ENCODE measurements around the gene ECE1. TPM values are rescaled to one million over a fixed set of nuclear protein-coding genes. Genes with fewer than 3 reads are reported as not detected.
A peak's percentile ranks its signal among the peaks of the same experiment; 100 is the strongest.

Gene ECE1
- total and polyA plus RNA-seq, 2 donors = 17.8 to 34.2 TPM

GRCh38 chr1:21255943-21256320 is 34.3 kb downstream of the ECE1 start:
- Histone ChIP-seq H3K4me3 (ENCODE audit: low read length in 2 of 2) (no peak overlapping the region), H3K27me3 (ENCODE audit: control insufficient read depth in 2 of 2, insufficient read depth in 1 of 2, low read length in 1 of 2) (no peaks in the 10 kb centered on the region), H3K4me1 (ENCODE audit: control insufficient read depth in 2 of 2, insufficient read depth in 2 of 2, low read length in 2 of 2) (peaks cover 0 to 10% of the 10 kb centered on the region in 2 donors), H3K27ac (ENCODE audit: low read depth in 1 of 2, low read length in 1 of 2) (no peak overlapping the region), H3K9me3 (ENCODE audit: control insufficient read depth in 2 of 2, insufficient read depth in 1 of 2, low read length in 1 of 2) (no peaks in the 10 kb centered on the region), H3K36me3 (ENCODE audit: control insufficient read depth in 2 of 2, insufficient read depth in 2 of 2, low read length in 1 of 2) (peaks cover 15 to 35% of the 10 kb centered on the region in 2 donors)
- whole genome bisulfite sequencing = 97% methylated on average over 14 of the region's 14 CpGs
- no peak for DNase-seq (ENCODE audit: low read depth in 6 of 9, low spot score in 9 of 9)

- Histone ChIP-seq H3K27ac (ENCODE audit: low read depth in 1 of 2, low read length in 1 of 2) (no peak overlapping the region), H3K4me1 (ENCODE audit: control insufficient read depth in 2 of 2, insufficient read depth in 2 of 2, low read length in 2 of 2) (peaks cover 0 to 10% of the 10 kb centered on the region in 2 donors), H3K4me3 (ENCODE audit: low read length in 2 of 2) (no peak overlapping the region), H3K36me3 (ENCODE audit: control insufficient read depth in 2 of 2, insufficient read depth in 2 of 2, low read length in 1 of 2) (peaks cover 17 to 33% of the 10 kb centered on the region in 2 donors), H3K27me3 (ENCODE audit: control insufficient read depth in 2 of 2, insufficient read depth in 1 of 2, low read length in 1 of 2) (no peaks in the 10 kb centered on the region), H3K9me3 (ENCODE audit: control insufficient read depth in 2 of 2, insufficient read depth in 1 of 2, low read length in 1 of 2) (no peaks in the 10 kb centered on the region)
- peak; percentile 42 to 87 (median 66) for DNase-seq (ENCODE audit: low read depth in 6 of 9, low spot score in 9 of 9)
- WGBS = 64% methylated on average over 11 of the region's 11 CpGs
These were observed 34.9 kb downstream of the ECE1 start for GRCh38 chr1:21255284-21255942.

- no peaks in the 10 kb centered on the region for H3K9me3 ChIP-seq (ENCODE audit: control insufficient read depth in 2 of 2, insufficient read depth in 1 of 2, low read length in 1 of 2)
- H3K4me3 ChIP-seq (ENCODE audit: low read length in 2 of 2) = no peak overlapping the region
- no peak for DNase-seq (ENCODE audit: low read depth in 6 of 9, low spot score in 9 of 9)
- 81% methylated on average over 8 of the region's 8 CpGs for WGBS
- H3K27me3 ChIP-seq (ENCODE audit: control insufficient read depth in 2 of 2, insufficient read depth in 1 of 2, low read length in 1 of 2) = no peaks in the 10 kb centered on the region
- no peak overlapping the region for H3K27ac ChIP-seq (ENCODE audit: low read depth in 1 of 2, low read length in 1 of 2)
- H3K36me3 ChIP-seq (ENCODE audit: control insufficient read depth in 2 of 2, insufficient read depth in 2 of 2, low read length in 1 of 2) = peaks cover 14 to 33% of the 10 kb centered on the region in 2 donors
- peaks cover 0 to 10% of the 10 kb centered on the region in 2 donors for H3K4me1 ChIP-seq (ENCODE audit: control insufficient read depth in 2 of 2, insufficient read depth in 2 of 2, low read length in 2 of 2)
These were observed 35.8 kb downstream of the ECE1 start for GRCh38 chr1:21254335-21254951.

GRCh38 chr1:21251773-21252471 is 38.3 kb downstream of the ECE1 start:
- Histone ChIP-seq H3K4me1 (ENCODE audit: control insufficient read depth in 2 of 2, insufficient read depth in 2 of 2, low read length in 2 of 2) (no peaks in the 10 kb centered on the region), H3K27me3 (ENCODE audit: control insufficient read depth in 2 of 2, insufficient read depth in 1 of 2, low read length in 1 of 2) (no peaks in the 10 kb centered on the region), H3K4me3 (ENCODE audit: low read length in 2 of 2) (no peak overlapping the region), H3K27ac (ENCODE audit: low read depth in 1 of 2, low read length in 1 of 2) (no peak overlapping the region), H3K9me3 (ENCODE audit: control insufficient read depth in 2 of 2, insufficient read depth in 1 of 2, low read length in 1 of 2) (no peaks in the 10 kb centered on the region), H3K36me3 (ENCODE audit: control insufficient read depth in 2 of 2, insufficient read depth in 2 of 2, low read length in 1 of 2) (peaks cover 14 to 28% of the 10 kb centered on the region in 2 donors)
- DNase-seq (ENCODE audit: low read depth in 6 of 9, low spot score in 9 of 9) = no peak
- 91% methylated on average over 4 of the region's 4 CpGs for WGBS

- 97% methylated on average over 9 of the region's 9 CpGs for WGBS
- peaks cover 18 to 27% of the 10 kb centered on the region in 2 donors for H3K36me3 ChIP-seq (ENCODE audit: control insufficient read depth in 2 of 2, insufficient read depth in 2 of 2, low read length in 1 of 2)
- no peak for DNase-seq (ENCODE audit: low read depth in 6 of 9, low spot score in 9 of 9)
- no peaks in the 10 kb centered on the region for H3K4me1 ChIP-seq (ENCODE audit: control insufficient read depth in 2 of 2, insufficient read depth in 2 of 2, low read length in 2 of 2)
- no peaks in the 10 kb centered on the region for H3K9me3 ChIP-seq (ENCODE audit: control insufficient read depth in 2 of 2, insufficient read depth in 1 of 2, low read length in 1 of 2)
- H3K4me3 ChIP-seq (ENCODE audit: low read length in 2 of 2) = no peak overlapping the region
- no peak overlapping the region for H3K27ac ChIP-seq (ENCODE audit: low read depth in 1 of 2, low read length in 1 of 2)
- H3K27me3 ChIP-seq (ENCODE audit: control insufficient read depth in 2 of 2, insufficient read depth in 1 of 2, low read length in 1 of 2) = no peaks in the 10 kb centered on the region
These were observed 40.2 kb downstream of the ECE1 start for GRCh38 chr1:21249940-21250493.

GRCh38 chr1:21247892-21248715 is 42.2 kb downstream of the ECE1 start:
- 91% methylated on average over 14 of the region's 14 CpGs for WGBS
- no peaks in the 10 kb centered on the region for H3K4me1 ChIP-seq (ENCODE audit: control insufficient read depth in 2 of 2, insufficient read depth in 2 of 2, low read length in 2 of 2)
- H3K9me3 ChIP-seq (ENCODE audit: control insufficient read depth in 2 of 2, insufficient read depth in 1 of 2, low read length in 1 of 2) = no peaks in the 10 kb centered on the region
- peaks cover 28 to 43% of the 10 kb centered on the region in 2 donors for H3K36me3 ChIP-seq (ENCODE audit: control insufficient read depth in 2 of 2, insufficient read depth in 2 of 2, low read length in 1 of 2)
- no peaks in the 10 kb centered on the region for H3K27me3 ChIP-seq (ENCODE audit: control insufficient read depth in 2 of 2, insufficient read depth in 1 of 2, low read length in 1 of 2)
- H3K4me3 ChIP-seq (ENCODE audit: low read length in 2 of 2) = no peak overlapping the region
- no peak overlapping the region for H3K27ac ChIP-seq (ENCODE audit: low read depth in 1 of 2, low read length in 1 of 2)
- DNase-seq (ENCODE audit: low read depth in 6 of 9, low spot score in 9 of 9) = no peak

- no peak for DNase-seq (ENCODE audit: low read depth in 6 of 9, low spot score in 9 of 9)
- no peak overlapping the region for H3K27ac ChIP-seq (ENCODE audit: low read depth in 1 of 2, low read length in 1 of 2)
- no peaks in the 10 kb centered on the region for H3K9me3 ChIP-seq (ENCODE audit: control insufficient read depth in 2 of 2, insufficient read depth in 1 of 2, low read length in 1 of 2)
- no peaks in the 10 kb centered on the region for H3K27me3 ChIP-seq (ENCODE audit: control insufficient read depth in 2 of 2, insufficient read depth in 1 of 2, low read length in 1 of 2)
- no peaks in the 10 kb centered on the region for H3K4me1 ChIP-seq (ENCODE audit: control insufficient read depth in 2 of 2, insufficient read depth in 2 of 2, low read length in 2 of 2)
- no peak overlapping the region for H3K4me3 ChIP-seq (ENCODE audit: low read length in 2 of 2)
- H3K36me3 ChIP-seq (ENCODE audit: control insufficient read depth in 2 of 2, insufficient read depth in 2 of 2, low read length in 1 of 2) = peaks cover 32 to 42% of the 10 kb centered on the region in 2 donors
- 90% methylated on average over 20 of the region's 20 CpGs for WGBS
These were observed 43.2 kb downstream of the ECE1 start for GRCh38 chr1:21246905-21247642.

GRCh38 chr1:21245688-21246229 is 44.5 kb downstream of the ECE1 start:
- peaks cover 32 to 42% of the 10 kb centered on the region in 2 donors for H3K36me3 ChIP-seq (ENCODE audit: control insufficient read depth in 2 of 2, insufficient read depth in 2 of 2, low read length in 1 of 2)
- no peak overlapping the region for H3K4me3 ChIP-seq (ENCODE audit: low read length in 2 of 2)
- H3K27me3 ChIP-seq (ENCODE audit: control insufficient read depth in 2 of 2, insufficient read depth in 1 of 2, low read length in 1 of 2) = no peaks in the 10 kb centered on the region
- no peaks in the 10 kb centered on the region for H3K9me3 ChIP-seq (ENCODE audit: control insufficient read depth in 2 of 2, insufficient read depth in 1 of 2, low read length in 1 of 2)
- H3K27ac ChIP-seq (ENCODE audit: low read depth in 1 of 2, low read length in 1 of 2) = no peak overlapping the region
- no peaks in the 10 kb centered on the region for H3K4me1 ChIP-seq (ENCODE audit: control insufficient read depth in 2 of 2, insufficient read depth in 2 of 2, low read length in 2 of 2)
- WGBS = 98% methylated on average over 4 of the region's 4 CpGs
- DNase-seq (ENCODE audit: low read depth in 6 of 9, low spot score in 9 of 9) = no peak

Data from thymus (tissue), 11 donors.